IPS-NIHi11 (cell line): ENCODE data around the gene SLC66A1.
A peak's percentile ranks its signal among the peaks of the same experiment; 100 is the strongest.

Experiments used
- DNase-seq: peaks from one replicate; pipeline ENCODE4 v3.0.0; 2012; ENCODE audit warnings: mixed read lengths, low spot score

Gene SLC66A1

DNA sequence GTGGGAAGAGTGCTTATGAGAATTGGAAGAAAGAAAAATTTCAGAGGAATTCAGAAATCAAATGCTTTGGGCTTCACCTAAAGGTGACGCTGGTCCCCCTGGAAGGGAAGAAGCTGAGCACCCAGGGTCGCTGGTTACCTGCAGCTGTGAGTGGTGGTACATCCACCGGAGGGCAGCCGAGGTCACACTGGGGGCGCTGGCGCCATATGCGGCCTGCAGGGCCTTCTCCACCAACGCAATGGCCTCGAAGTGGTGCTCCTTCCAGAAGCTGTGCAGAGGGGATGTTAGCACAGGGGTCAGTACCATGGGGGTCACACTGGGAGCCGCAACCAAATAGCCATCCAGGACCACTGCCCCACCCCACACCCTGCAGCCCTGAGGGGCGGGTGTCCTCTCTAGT is 6.2 kb upstream of the SLC66A1 start:
- no peak for DNase-seq

DNA sequence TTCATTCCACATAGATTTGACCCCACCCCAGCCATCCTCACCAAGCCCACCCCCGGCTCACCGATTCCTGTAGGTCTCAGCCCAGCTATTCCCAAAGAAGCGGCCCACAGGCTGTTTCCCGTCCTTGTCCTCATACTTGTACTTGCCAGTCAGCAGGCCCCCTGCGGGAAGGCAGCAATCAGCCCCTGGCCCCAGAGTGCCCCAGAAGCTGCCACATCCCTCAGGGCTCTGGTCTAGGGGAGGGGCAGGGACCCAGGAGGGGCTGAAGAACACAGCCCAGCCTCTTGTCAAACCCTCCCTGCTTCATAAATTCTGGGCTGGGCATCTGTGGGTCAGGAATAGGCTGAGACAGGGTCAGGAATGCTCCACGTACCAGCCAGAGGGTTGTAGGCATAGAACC is 5.2 kb upstream of the SLC66A1 start:
- DNase-seq: no peak

DNA sequence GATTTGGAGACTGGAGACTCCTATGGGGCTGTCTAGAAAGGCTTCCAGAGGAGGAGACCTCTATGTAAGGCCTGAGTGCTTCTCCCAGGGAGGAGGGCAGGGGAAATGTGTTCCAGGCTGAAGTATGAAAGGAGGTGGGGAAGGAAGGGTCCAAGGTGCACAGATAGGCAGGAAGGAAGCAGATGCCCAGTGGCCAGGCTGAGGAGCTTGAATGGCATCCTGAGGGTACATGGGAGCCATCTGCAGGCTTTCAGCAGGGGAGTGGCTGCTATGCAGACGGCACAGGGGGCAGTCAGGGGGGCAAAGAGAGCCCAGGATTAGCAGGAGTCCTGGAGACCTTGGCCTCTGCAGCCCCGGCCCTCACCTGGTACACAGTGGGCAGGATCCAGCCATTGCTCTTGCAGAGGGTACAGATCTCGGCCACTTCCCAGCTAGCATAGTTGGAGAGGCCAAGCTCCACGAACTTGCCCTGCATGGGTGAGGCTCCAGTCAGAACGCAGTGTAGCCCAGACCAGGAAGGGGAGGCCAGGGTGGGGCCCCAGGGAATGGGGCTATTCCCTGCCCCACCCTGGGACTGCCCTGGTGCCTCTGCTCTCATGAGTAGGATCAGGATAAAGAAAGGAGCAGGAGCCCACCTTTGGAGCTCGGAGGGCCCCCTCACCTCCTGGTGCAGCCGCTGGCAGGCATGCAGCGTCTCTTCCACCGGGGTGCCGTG is 4.2 kb upstream of the SLC66A1 start:
- no peak for DNase-seq

DNA sequence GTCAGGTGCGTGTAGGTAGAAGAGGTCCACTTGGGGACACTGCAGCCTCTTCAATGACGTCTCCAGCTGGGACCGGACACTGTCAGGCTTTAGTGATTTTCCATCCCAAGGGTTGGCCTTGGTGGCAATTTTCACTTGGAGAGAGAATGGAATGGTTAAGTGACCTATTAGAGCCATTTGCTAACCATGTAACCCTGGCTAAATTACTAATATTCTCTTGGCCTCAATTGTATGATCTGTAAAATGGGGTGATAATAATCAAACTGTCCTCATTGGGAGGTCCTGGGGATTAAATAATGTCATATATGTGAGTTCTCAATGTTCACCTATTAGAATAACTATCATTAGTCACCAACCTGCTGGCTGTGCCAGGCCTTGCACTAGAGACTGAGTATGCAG is 3.6 kb upstream of the SLC66A1 start:
- DNase-seq: no peak

DNA sequence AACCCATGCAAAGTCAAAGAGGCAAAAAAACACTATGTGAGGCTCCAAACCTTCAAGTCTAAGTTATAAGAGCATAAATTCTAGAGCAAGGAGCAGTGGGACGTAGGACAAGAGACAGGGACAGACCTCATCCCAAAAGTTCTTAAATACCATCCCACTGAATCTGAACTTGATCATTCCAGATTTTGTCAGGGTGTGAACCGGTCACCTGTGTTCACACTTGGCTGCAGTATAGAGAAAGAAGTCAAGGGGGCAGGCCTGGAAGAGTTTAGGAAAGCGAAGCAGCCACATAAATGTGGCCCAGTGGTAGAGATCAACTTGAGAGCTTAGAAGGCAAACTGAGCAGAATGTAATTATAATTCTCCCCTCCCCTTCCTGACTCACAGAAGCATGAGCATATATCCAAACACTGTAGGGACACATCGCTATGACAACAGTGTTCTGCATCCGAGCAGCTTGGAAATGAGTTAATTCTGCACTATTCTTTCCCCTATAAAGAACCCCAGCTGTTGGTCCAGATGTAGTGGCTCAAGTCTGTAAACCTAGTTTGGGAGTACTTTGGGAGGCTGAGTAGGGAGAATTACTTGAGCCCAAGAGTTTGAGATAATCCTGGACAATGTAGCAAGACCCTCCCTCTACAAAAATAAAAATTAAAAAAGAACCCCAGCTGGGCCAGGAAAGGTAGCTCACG is 2.9 kb upstream of the SLC66A1 start:
- no peak for DNase-seq

DNA sequence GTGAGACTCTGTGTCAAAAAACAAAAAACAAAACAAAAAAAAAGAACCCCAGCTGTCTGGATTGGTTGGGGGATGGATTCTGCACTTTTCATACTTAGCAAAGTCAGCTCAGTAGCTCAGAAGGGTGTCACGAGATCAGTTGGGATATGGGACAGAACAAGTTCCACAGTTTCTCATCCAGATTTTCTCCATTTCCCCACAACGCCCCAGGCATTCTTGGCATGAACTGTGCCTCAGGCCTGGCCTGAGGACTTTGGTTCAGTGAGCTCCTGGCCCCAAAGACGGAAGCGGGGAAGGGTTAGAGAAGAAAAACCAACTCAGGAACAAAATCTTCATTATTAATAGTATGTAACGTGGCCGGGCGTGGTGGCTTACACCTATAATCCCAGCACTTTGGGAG is 2.1 kb upstream of the SLC66A1 start:
- no peak for DNase-seq

DNA sequence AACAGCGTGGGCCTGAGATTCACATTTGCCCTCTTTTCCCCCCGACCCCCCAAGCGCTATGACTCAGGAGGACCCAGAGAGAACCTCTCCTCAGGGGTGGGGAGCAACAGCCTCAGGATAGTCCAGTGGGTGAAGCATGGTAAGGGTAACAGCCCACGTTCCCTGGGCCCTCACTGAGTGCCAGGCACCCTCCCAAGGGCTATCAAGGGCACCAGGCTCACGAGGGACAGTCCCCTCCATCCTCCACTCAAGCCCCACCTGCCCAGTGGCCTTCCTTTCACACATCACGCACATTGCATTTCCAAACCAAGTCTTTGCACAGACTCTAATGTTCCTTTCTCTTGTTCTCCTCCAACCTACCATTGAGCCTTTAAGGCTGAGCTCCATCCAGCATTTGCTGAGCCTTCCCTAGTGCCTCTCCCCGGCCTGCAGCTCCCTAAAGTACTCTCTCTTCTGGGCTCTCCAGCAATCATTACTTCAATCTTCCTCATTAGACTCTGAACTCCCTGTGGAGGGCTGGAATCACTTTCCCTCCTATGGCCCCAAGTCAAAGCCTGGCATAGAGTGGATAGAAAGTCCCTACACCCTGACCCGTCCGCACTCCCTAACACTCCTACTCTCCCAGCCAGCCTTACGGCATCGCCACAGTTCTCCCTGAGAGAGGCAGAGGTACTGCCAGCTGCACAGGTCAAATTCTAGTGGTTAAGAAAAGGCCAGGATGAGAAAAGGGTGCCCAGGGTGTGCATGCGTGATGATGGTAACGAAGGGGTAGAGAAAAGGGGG is 1.2 kb upstream of the SLC66A1 start:
- DNase-seq: no peak

DNA sequence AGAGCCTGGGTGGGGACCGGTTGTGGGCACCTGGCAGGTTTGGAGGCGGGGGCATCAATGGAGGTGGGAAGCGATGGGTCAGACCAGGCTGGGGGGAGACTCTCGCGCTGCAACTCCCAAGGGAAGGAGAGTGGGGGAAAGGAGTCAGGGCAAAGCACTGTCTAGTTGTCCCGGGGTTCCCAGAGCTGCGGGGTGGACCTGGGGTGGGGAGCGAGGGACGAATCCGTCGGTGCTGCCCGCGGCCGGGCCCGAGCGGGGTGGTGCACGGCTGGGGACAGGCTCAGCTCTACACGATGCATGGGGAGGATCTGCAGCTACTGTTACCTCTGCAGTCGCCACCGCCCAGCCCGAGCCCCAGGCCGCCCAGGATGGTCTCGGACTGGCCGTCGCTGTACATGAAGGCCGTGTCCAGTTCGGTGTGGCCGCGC is 609 bp upstream of the SLC66A1 start:
- DNase-seq: peak; percentile 65

DNA sequence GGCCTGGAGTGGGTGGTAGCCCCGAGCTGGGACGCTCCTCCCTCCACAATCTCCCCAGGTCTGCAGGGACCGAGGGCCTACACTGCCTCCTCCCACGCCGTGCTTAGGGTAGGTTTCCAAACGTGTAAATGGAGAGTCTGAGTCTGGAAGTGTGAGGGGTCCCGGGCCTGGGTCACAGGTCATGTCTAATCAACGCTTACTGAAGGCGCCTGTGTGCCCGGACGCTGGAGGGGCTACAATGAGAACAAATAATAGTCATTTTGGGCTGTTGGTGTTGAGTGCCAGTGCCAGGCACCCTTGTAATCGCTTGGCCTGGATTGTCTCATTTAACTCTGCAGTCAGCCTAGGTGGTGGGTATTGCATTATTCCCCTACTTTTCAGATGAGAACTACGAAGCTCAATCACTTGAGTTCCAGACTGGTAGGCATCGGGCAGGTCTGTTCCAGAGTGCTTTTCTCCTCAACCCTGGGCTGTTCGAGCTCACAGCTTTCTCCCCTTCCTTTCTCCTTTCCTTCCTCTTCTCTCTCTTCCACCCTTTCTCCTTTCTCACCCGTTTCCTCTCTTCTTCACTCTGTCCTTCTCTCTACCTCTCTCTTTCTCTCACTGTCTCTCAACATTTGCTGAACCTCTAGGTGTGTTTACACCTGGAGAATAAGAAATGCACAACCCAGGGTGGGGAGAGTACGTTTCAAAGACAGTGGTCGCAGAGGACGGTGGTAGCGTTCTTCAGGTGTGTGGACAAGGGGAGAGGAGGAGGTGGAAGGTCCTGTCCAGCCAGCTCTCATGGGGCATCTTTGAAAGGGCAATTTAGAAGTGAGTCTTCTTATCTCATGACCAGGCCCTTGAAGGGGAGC is 883 bp downstream of the SLC66A1 start:
- DNase-seq: no peak

DNA sequence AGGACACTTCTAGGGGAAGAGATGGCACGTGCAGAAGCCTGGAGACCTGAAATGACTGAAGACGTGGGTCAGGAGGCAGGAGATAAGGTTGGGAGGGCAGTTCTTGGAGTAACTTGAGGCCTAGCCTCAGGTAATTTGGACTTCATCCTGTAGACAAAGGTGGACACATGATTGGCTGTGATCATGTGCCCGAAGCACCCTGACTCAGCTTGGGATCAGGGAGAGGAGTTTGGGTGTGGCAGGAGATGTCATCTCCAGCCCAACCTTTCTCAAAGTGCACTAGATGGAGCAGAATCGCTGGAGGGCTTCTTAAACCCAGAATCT is 1.5 kb downstream of the SLC66A1 start:
- no peak for DNase-seq

DNA sequence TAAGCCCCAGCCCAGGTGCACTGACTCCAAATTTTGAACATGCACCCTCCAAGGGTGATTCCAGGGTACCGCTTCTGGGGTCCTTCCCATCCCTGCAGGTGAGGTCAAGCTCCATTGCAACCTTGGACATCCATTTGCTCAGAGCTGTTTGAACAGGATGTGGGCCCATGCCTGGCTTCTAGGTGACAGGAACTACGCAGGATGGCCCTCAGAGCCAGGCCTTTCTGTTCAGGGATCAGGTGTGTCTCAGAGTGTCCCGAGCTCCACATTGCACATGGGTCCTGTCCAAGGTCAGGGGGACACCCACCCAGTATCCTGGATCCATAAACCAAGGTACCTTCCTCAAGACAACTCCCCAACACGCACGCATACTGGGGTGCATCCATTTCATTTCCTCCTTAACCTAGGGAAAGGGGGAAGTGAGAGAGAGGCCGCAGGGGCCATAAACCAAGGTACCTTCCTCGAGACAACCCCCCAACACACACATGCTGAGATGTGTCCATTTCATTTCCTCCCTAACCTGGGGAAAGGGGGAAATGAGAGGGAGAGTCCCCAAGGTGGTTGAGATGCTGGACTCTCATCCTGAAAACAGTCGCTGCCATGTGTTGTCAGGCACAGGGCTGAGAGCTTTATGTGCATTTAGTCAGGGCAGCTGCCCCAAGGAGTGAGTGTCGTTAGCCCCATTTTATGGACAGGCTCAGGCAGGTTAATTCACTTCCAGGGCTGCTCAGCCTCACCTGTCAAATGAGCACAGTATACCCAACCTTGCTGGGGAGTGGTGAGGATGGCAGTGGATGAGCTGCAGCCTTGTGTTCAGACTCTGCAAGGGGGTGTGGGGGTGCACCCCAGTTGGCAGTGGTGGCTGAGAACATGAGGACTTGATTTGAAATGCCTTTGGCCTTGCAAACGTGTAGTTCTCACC is 2.1 kb downstream of the SLC66A1 start:
- DNase-seq: no peak

DNA sequence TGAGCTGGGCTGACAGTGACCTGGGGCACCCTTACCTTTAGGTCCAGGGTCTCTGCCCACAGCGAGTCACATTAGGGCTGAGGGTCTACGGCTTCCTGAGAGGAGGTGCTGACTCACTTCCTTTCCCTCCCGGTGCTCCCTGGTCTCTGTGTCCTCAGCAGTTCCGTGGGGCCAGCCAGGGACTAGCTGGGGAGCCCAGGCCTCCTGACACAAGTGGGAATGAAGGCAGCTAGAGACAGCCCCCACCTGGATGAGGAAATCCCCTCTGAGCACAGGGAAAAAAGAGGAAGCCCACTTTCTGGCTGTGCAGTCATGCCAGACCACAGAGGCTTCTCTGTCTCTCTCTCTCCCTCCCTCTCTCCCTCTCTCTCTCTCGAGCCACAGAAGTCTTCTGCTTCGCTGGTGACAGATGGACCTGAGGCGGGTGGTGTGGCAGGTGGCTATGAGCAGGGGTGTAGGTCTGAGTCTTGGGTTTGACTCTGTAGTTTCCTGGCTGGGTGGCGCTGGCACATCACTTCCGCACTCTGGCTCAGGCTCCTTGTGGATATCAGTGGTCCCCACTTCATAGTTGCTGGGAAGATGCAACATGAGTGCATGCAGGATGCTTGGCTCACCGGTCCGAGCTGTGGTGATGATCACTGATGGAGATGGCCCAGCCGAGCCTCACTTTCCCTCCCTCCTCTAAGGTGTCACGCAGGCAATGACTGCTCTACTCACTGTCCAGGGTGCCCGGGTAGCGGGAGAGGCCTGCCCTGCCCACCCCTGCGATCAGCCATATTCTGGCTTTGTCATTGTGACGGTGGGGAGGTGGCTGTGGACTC is 3.5 kb downstream of the SLC66A1 start:
- DNase-seq: no peak

DNA sequence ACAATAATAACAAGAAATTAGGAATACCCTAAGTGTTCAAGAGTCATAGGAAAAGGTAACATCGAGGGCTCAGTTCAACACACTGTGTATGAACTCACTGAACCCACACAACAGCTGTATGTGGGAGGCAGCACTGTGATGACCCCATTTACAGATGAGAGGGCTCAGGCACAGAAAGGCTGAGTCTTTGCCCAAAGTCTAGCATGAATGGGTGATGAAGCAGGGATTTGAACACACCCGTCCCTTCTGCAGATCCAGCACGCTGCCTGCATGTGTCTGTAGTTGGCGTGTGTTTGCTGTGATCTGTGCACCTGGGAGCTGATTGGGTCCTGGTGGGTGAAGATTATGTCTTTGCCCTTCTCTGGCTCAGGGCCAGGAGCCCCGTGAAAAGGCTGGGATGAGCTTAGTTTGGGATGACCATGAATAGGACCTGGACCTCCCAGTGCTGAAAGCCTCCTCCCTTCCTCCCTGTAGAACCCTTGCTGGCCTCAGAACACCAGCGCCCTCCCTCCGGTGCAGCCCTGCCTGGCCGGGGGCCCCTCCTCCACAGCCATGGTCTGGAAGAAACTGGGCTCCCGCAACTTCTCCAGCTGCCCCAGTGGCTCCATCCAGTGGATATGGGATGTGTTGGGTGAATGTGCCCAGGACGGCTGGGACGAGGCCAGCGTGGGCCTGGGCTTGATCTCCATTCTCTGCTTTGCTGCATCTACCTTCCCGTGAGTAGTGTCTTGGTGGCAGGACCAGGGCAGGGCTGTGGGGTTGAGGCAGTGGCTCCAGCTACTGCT is 5.2 kb downstream of the SLC66A1 start:
- peak; percentile 69 for DNase-seq

DNA sequence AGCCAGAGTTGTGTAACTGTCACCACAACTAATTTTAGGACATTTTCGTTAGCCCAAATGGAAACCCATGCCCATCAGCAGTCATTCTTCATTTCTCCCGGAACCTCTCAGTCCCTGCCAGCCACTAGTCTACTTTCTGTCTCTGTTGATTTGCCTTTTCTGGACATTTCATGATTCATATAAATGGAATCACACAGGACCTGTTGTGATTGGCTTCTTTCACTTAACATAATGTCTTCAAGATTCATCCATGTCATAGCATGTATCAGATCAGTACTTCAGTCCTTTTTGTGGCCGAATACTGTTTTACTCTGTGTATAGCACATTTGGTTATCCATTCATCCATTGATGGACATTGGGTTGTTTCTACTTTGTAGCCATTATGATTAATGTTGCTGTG is 7.1 kb downstream of the SLC66A1 start:
- DNase-seq: no peak

DNA sequence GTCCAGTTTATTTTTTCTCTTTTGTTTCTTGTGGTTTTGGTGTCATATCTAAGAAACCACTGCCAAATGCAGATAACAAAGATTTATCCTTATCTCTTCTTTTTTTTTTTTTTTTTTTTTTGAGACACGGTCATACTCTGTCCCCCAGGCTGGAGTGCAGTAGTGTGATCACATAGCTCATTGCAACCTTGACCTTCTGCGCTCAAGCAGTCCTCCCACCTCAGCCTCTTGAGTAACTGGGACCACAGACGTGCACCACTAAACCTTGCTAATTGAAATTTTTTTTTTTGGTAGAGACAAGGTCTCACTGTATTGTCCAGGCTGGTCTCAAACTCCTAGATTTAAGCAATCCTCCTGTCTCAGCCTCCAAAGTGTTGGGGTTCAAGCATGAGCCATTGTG is 8.9 kb downstream of the SLC66A1 start:
- DNase-seq: no peak

DNA sequence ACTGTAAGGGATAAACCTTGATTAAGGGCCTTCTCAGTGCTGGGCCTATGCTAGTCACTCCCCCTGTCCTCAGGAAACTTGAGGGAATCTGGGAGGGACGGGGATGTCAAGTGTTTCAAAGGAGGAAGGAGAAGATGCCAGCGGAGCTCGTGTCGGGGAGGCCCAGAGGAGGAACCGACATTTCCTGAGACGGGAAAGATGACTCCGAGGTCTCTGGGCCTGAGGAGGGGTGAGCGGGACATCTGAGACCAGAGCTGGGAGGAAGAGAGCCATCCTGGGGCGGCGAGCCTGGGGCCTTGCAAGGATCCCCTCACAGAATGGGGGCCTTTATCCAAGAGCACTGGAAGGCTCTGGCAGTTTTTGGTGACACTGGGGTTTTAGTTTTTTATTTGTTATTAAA is 10.4 kb downstream of the SLC66A1 start:
- no peak for DNase-seq

DNA sequence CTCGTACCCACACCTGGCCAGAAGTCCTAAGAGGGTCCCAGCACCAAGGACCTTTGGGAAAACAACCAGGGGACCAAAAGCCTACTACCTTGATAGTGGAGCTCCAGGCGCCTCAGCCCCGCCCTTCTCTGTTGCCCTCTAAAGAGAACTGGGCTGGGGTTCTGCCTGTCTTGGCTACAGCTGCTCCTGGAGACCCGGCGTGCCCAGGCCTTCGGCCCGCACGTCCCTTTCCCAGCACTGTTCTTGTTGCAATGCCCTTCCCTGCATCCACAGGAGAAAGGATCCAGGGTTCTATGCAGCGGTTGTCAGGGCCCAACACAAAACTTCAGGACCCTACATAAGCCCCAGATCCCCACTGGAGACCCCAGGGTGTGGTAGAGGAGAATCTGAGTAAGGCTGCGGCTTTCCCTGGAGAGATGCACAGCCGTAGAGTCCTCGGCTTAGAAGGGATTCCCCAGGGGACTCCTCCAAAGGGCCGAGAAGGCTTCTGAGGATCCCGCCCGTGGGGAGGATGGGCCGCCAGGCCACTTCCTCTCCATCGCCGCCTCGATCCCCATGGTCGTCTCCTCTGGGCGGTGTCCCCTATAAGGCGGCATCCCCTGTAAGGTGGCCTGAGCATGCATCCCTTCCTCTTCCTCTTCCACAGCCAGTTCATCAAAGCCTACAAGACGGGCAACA is 12.0 kb downstream of the SLC66A1 start:
- DNase-seq: no peak

DNA sequence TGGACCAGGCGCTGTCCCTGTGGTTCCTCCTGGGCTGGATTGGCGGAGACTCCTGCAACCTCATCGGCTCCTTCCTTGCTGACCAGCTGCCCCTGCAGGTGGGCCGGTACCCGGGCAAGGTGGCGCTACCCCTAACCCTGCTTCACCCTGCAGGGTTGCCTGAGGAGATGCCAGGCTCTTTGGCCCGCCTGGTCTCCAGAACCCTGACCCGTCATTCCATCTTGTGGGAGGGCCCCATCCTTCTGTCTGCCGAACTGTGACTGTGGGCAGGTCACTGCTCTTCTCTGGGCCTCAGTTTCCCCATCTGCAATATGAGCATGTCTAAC is 12.5 kb downstream of the SLC66A1 start:
- DNase-seq: no peak

DNA sequence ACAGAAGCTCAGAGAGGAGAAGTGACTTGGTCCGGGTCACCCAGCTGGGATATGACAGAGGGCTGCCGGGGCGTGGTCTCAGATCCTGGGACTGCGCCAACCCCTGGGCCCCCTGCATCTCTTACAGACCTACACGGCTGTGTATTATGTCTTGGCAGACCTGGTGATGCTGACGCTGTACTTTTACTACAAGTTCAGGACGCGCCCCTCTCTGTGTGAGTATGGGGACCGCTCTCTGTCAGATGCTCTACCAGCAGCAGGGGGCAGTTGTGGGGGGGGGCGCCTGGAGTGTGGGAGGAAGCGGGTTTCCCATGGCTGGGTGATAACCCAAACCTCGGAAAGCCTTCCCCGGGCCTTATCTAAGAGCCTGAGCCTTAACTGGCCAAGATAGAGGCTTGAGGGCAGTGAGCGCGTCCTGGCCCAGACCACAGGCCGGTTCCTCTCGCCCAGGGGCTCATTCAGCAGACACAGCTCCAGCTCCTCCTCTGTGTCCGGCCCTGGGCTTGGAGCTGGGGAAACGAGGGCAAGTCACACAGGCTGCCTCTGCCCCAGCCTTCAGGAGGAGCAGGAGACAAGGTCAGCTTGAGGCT is 13.3 kb downstream of the SLC66A1 start:
- no peak for DNase-seq
